GM12891 (cell line): Measurements from ENCODE around the gene JAZF1. TPM values are rescaled to one million over a fixed set of nuclear protein-coding genes. Genes with fewer than 3 reads are reported as not detected.

Source experiments
- DNase-seq: peaks from one replicate; pipeline ENCODE4 v3.0.0; 2011; ENCODE audit warnings: low spot score; ENCODE audit not compliant: insufficient read length
- FAIRE-seq: peaks from 2 replicates; lab custom pipeline; 2011; peaks lifted over from hg19 to GRCh38; lab: Jason Lieb, UNC
- PAX5 ChIP-seq: IDR thresholded peaks from 2 replicates; pipeline ENCODE4 v1.6.1; 2011; ENCODE audit warnings: low read length, moderate library complexity, mild to moderate bottlenecking; ENCODE audit not compliant: insufficient read depth, severe bottlenecking
- POLR2A ChIP-seq: IDR thresholded peaks from 2 replicates; pipeline ENCODE4 v1.6.1; 2011; ENCODE audit warnings: low read depth, low read length, control low read depth
- POLR2AphosphoS5 ChIP-seq: IDR thresholded peaks from 2 replicates; pipeline ENCODE4 v1.6.1; 2011; ENCODE audit warnings: low read depth, low read length, control low read depth
- POU2F2 ChIP-seq: IDR thresholded peaks from 2 replicates; pipeline ENCODE4 v1.6.1; 2011; ENCODE audit warnings: low read depth, mild to moderate bottlenecking, control low read depth, low read length, moderate library complexity
- SPI1 ChIP-seq: IDR thresholded peaks from 2 replicates; pipeline ENCODE4 v1.6.1; 2011; ENCODE audit warnings: low read depth, low read length, control low read depth
- TAF1 ChIP-seq: IDR thresholded peaks from 2 replicates; pipeline ENCODE4 v1.6.1; 2011; ENCODE audit warnings: low read depth, low read length, control low read depth
- polyA plus RNA-seq: library from polyadenylated mRNA; unstranded; fragments of >200 nt; gene quantifications from one replicate; pipeline ENCODE4 v1.2.1, GENCODE V29; 2012; ENCODE audit warnings: low read depth, missing spikeins, inconsistent platforms; ENCODE audit not compliant: missing spikeins

JAZF1 gene
- 0.19 TPM for polyA plus RNA-seq

- FAIRE-seq (no peak), DNase-seq (peak; percentile 25)
- TF ChIP-seq SPI1 (0 out of 2 replicates have a peak, but pooled peaks have one; percentile 2), PAX5 (no peak)
Observed at GRCh38 chr7:28180364-28181147, at the start of gene JAZF1. TSS of gene JAZF1 (minus strand) at chr7:28180795.

DNA sequence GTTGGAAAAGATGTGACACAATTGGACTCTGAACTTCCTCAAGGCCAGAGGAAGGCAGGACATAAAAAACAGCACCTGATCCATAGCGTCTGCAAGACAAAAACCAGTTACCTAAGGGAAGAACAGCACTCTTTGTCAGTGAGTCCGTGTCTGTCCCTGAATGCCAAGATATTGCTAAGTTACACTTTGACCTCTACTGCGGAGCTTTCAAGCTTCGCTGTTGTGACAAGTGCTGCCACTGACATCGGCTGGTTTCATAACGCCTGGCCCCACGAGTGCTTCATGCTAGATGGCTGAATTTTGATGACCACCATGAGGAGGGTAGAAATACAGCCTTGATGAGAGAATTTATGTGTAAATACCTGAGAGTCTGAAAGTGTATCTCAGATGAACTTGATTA is 49.7 kb upstream of the JAZF1 start:
- DNase-seq (no peak), FAIRE-seq (no peak)
- TF ChIP-seq POU2F2 (no peak), TAF1 (no peak)

DNA sequence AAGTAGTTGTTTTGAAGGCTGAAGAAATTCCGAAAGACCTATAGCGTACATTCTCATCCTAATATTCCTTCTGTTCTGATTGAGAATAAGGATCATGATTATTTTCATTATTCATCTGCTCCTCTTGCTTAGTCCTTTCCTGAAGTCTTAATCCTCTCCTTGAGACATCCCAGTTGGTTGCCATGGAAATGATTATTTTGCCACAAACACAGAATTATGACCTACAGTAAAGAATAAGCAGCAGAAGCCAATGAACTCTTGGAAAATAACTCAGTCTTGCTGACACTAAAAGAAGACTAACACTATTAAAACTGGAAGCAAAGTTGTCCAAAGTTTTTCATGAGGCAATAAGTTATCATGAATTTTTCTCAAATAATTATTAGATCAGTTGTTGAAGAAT is 47.8 kb upstream of the JAZF1 start:
- no peak for TF ChIP-seq POU2F2
- no peak for TF ChIP-seq POLR2AphosphoS5
- no peak for TF ChIP-seq TAF1
- TF ChIP-seq POLR2A = no peak
- no peak for TF ChIP-seq PAX5
- TF ChIP-seq SPI1 = no peak
- DNase-seq (no peak), FAIRE-seq (no peak)

DNA sequence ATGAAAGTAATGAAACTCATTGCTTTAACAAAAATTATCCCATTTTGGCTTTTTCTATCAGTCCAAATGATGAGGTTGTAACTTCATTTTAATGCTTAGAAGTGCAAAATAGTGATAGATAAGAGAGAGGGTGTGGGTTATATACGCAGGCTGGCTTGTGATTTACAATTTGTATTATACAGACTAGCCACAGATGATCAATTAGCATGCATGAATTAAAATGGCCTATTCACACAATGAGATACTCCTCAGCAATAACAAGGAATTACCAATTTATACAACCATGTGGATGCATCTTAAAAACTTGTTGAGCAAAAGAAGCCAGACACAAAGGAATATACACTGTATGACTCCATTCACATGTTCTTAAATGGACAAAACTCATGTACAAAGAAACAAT is 45.4 kb upstream of the JAZF1 start:
- TF ChIP-seq SPI1 = no peak
- no peak for DNase-seq
- no peak for FAIRE-seq

- FAIRE-seq (no peak), DNase-seq (no peak)
- no peak for TF ChIP-seq SPI1
- no peak for TF ChIP-seq POLR2A
- TF ChIP-seq POU2F2 = no peak
- TF ChIP-seq PAX5 = no peak
- TF ChIP-seq POLR2AphosphoS5 = no peak
- no peak for TF ChIP-seq TAF1
Observed at GRCh38 chr7:28225576-28225975, 45.0 kb upstream of the JAZF1 start.

DNA sequence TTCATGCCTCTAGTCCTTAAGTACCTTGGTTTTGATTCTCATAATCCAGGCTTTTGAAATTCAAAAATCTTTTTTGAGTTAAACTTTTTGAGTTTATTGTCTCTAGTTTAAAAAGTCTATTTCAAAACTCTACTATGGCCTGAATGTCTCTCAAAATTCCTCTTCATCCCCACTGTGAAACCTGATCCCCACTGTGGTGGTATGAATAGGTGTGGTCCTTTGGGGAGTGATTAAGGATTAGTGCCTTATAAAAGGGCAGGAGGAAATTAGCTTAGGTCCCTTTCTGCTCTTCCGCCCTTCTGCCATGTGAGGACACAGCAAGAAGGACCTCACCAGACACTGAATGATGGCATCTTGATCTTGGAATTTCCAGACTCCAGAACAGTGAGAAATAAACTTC is 44.1 kb upstream of the JAZF1 start:
- FAIRE-seq (no peak), DNase-seq (no peak)
- TF ChIP-seq TAF1 = no peak
- TF ChIP-seq POU2F2 = no peak
- no peak for TF ChIP-seq SPI1
- TF ChIP-seq PAX5 = no peak
- no peak for TF ChIP-seq POLR2AphosphoS5
- TF ChIP-seq POLR2A = no peak

GRCh38 chr7:28224172-28224571 is 43.6 kb upstream of the JAZF1 start:
- DNase-seq (no peak), FAIRE-seq (no peak)
- TF ChIP-seq POLR2AphosphoS5 (no peak), SPI1 (no peak), PAX5 (no peak)

- no peak for TF ChIP-seq TAF1
- TF ChIP-seq POLR2AphosphoS5 = no peak
- no peak for TF ChIP-seq POU2F2
- TF ChIP-seq POLR2A = no peak
- TF ChIP-seq PAX5 = no peak
- no peak for TF ChIP-seq SPI1
- DNase-seq = no peak
- no peak for FAIRE-seq
Observed at GRCh38 chr7:28222636-28223035, 42.0 kb upstream of the JAZF1 start.

DNA sequence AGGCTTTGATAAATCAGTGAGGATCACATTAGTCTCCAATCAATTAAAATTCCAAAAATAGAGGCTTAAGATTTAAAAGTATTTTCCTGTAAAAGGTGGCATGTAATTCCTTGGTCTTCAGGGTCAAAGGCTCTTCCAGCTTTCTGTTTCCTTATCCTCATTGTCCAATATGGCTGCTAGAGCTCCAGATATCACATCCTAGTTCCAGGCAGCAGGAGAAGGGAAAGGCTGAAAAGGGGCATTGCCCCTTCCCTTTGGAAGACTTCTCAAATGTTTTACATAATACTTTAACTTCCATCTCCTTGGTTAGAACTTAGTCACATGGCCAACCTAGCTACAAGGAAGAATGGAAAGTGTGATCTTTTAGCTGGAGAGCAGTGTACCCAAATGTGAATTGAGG is 39.2 kb upstream of the JAZF1 start:
- no peak for TF ChIP-seq POU2F2
- TF ChIP-seq PAX5 = no peak
- no peak for TF ChIP-seq TAF1
- no peak for TF ChIP-seq SPI1
- TF ChIP-seq POLR2A = no peak
- TF ChIP-seq POLR2AphosphoS5 = no peak
- DNase-seq = no peak
- FAIRE-seq = no peak

GRCh38 chr7:28217143-28217542 is 36.5 kb upstream of the JAZF1 start:
- TF ChIP-seq POLR2A (no peak), SPI1 (no peak), POLR2AphosphoS5 (no peak), PAX5 (no peak), TAF1 (no peak), POU2F2 (no peak)
- DNase-seq = no peak
- no peak for FAIRE-seq

GRCh38 chr7:28211006-28211405 is 30.4 kb upstream of the JAZF1 start:
- FAIRE-seq = no peak
- no peak for DNase-seq
- TF ChIP-seq PAX5 (no peak), TAF1 (no peak), SPI1 (no peak), POLR2A (no peak), POU2F2 (no peak), POLR2AphosphoS5 (no peak)
